Esophagus squamous epithelium (tissue), 5 donors: ENCODE results near the gene EIF2D. TPM values are rescaled to one million over a fixed set of nuclear protein-coding genes. Genes with fewer than 3 reads are reported as not detected.
"Not testable (repeated sequence)": the region's sequence is repeated elsewhere in the genome, so short reads cannot be mapped to it uniquely, and the experiment has no call there.

Experiments
- DNase-seq: peaks from one replicate; lab custom pipeline; 2025; lab: John Stamatoyannopoulos, UW
- H3K27ac ChIP-seq, 4 donors: fragments of 200-600 bp; sonication (generic); one replicate each; pipeline ENCODE4 v1.5.1; 2016 to 2019; ENCODE audit warnings: mild to moderate bottlenecking in 1 of 4
- H3K27me3 ChIP-seq, 4 donors: fragments of 200-600 bp; sonication (generic); 1 replicate in 3 of 4; 2 replicates in 1 of 4; pipeline versions ENCODE4 v1.5.1 to v1.6.0; 2017 to 2021; ENCODE audit warnings: antibody characterized with exemption in 1 of 4
- H3K36me3 ChIP-seq, 3 donors: fragments of 200-600 bp; sonication (generic); one replicate each; pipeline ENCODE4 v1.5.1; 2016 to 2019
- H3K4me1 ChIP-seq, 3 donors: fragments of 200-600 bp; sonication (generic); one replicate each; pipeline ENCODE4 v1.5.1; 2017 to 2019
- H3K4me3 ChIP-seq, 4 donors: fragments of 200-600 bp; sonication (generic); 1 replicate in 3 of 4; 2 replicates in 1 of 4; pipeline ENCODE4 v1.5.1; 2016 to 2019; ENCODE audit warnings: mild to moderate bottlenecking in 2 of 4, moderate library complexity in 1 of 4
- H3K9me3 ChIP-seq, 3 donors: fragments of 200-600 bp; sonication (generic); one replicate each; pipeline ENCODE4 v1.5.1; 2016 to 2019
- POLR2A ChIP-seq, 4 donors: fragments of 450-650 bp; IDR thresholded peaks; one replicate each; pipeline ENCODE4 v1.6.1; 2017; ENCODE audit warnings: antibody characterized with exemption in 4 of 4, mild to moderate bottlenecking in 4 of 4, moderate library complexity in 3 of 4
- WGBS, 2 donors: methylation state at CpG; one replicate each; pipeline ENCODE4 v1.1.5; 2018; 5-methylcytosine and 5-hydroxymethylcytosine counted together
- intact Hi-C: fragments of 100-400 bp; cut with DNase I; formaldehyde crosslinking; loops from one replicate; pipeline ENCODE4 v1.15.0; 2022
- total RNA-seq, 4 donors: library from RNA; depleted of rRNA; stranded (reverse); fragments of >200 nt; gene quantifications; one replicate each; pipeline ENCODE4 v1.1.0, GENCODE V29; 2016
- TF ChIP-seq, protein P1 (sequence below), 6 experiments: fragments of 450-650 bp in 4 of 6; fragments of 200-600 bp in 2 of 6; sonication (generic) in 2 of 6; IDR thresholded peaks; one replicate each; pipeline ENCODE4 v1.5.1; 2016 to 2019; ENCODE audit warnings: antibody characterized with exemption in 6 of 6, mild to moderate bottlenecking in 4 of 6, moderate library complexity in 4 of 6
- donor health status: DM: yes; HTN: yes; CAD: no.

The EIF2D gene
- total RNA-seq, 4 donors from 2014 or later = 26.8 to 54.4 (median 42.2) TPM

- Histone ChIP-seq H3K27ac (peak overlapping the region; percentile 85 to 89 (median 88)), H3K4me3 (no peak overlapping the region), H3K36me3 (peaks cover 5 to 59% (median 9%) of the 10 kb centered on the region in 3 donors), H3K4me1 (peaks cover 49 to 95% (median 55%) of the 10 kb centered on the region in 3 donors), H3K27me3 (no peaks in the 10 kb centered on the region), H3K9me3 (no peaks in the 10 kb centered on the region)
- no peak for DNase-seq
- 80% methylated on average over 6 to 14 of the region's 16 CpGs for WGBS, 2 donors
- TF ChIP-seq, protein P1, sequence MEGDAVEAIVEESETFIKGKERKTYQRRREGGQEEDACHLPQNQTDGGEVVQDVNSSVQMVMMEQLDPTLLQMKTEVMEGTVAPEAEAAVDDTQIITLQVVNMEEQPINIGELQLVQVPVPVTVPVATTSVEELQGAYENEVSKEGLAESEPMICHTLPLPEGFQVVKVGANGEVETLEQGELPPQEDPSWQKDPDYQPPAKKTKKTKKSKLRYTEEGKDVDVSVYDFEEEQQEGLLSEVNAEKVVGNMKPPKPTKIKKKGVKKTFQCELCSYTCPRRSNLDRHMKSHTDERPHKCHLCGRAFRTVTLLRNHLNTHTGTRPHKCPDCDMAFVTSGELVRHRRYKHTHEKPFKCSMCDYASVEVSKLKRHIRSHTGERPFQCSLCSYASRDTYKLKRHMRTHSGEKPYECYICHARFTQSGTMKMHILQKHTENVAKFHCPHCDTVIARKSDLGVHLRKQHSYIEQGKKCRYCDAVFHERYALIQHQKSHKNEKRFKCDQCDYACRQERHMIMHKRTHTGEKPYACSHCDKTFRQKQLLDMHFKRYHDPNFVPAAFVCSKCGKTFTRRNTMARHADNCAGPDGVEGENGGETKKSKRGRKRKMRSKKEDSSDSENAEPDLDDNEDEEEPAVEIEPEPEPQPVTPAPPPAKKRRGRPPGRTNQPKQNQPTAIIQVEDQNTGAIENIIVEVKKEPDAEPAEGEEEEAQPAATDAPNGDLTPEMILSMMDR (IDR thresholded peaks at IDR 0.05) = peak; percentile 80 to 97 (median 93)
- no peak for TF ChIP-seq POLR2A (IDR thresholded peaks at IDR 0.05)
- intact Hi-C loops = loop anchor here (5.0 kb wide), 2 partner anchors 42 to 92 kb away; no protein-coding TSS in a partner anchor
Measured at GRCh38 chr1:206583707-206584648, 28.3 kb downstream of the EIF2D start.

DNA sequence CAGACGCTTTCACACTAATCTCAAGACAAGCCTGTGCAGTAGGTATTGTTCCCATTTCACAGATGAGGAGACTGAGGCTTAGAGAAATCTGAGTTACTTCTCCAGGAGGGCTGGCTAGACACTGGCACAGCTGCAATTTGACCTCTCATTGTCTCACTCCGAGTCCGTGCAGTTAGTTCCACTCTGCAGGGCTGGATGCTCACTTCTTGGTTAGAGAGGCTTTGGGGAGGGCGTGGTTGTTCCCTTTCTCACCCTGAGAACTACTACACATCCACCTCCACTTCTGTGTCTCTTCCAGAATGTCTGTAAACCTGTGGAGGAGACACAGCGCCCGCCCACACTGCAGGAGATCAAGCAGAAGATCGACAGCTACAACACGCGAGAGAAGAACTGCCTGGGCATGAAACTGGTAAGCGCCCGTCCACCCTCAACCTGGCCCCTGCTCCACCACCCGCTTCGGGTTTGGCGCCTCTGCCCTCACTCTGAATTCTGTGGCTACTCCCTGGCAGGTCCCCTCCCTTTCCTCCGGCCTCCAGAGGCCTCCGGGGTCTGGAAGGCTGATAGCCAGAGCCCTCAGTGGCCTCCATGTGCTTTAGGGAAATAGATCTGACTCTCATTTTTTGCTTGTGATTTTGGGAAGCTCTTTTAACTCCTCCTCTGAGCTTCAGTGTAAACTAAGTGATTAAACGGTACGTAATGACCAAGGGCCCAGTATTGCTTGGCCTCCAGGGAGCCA, 29.1 kb downstream of the EIF2D start:
- H3K36me3 ChIP-seq = peaks cover 5 to 50% (median 9%) of the 10 kb centered on the region in 3 donors

GRCh38 chr1:206582537-206582936, 29.7 kb downstream of the EIF2D start:
- TF ChIP-seq POLR2A (IDR thresholded peaks at IDR 0.05) = no peak
- TF ChIP-seq, protein P1 (IDR thresholded peaks at IDR 0.05) = no peak
- WGBS, 2 donors = 80 to 90% methylated on average over 5 of the region's 5 CpGs
- Histone ChIP-seq H3K27me3 (no peaks in the 10 kb centered on the region), H3K4me3 (no peak overlapping the region), H3K9me3 (no peaks in the 10 kb centered on the region), H3K27ac (peak overlapping the region in 3 of 4 donors; percentile 25 to 89 (median 88)), H3K4me1 (peaks cover 37 to 95% (median 45%) of the 10 kb centered on the region in 3 donors), H3K36me3 (peaks cover 0 to 44% (median 9%) of the 10 kb centered on the region in 3 donors)
- DNase-seq = no peak
- intact Hi-C loops = loop anchor here (5.0 kb wide), 2 partner anchors 40 to 90 kb away; no protein-coding TSS in a partner anchor

More for the DNA sequence above, 29.1 kb downstream of the EIF2D start:
- intact Hi-C loops = loop anchor here (5.0 kb wide), 2 partner anchors 41 to 91 kb away; no protein-coding TSS in a partner anchor
- H3K27me3 ChIP-seq = no peaks in the 10 kb centered on the region
- peaks cover 40 to 95% (median 51%) of the 10 kb centered on the region in 3 donors for H3K4me1 ChIP-seq
- no peak for TF ChIP-seq POLR2A (IDR thresholded peaks at IDR 0.05)
- TF ChIP-seq, protein P1 (IDR thresholded peaks at IDR 0.05) = no peak
- no peak for DNase-seq
- peak overlapping the region in 1 of 4 donors; percentile 18 for H3K4me3 ChIP-seq
- H3K9me3 ChIP-seq = no peaks in the 10 kb centered on the region
- 29 to 40% methylated on average over 14 to 16 of the region's 18 CpGs for WGBS, 2 donors
- H3K27ac ChIP-seq = peak overlapping the region; percentile 75 to 89 (median 86)

DNA sequence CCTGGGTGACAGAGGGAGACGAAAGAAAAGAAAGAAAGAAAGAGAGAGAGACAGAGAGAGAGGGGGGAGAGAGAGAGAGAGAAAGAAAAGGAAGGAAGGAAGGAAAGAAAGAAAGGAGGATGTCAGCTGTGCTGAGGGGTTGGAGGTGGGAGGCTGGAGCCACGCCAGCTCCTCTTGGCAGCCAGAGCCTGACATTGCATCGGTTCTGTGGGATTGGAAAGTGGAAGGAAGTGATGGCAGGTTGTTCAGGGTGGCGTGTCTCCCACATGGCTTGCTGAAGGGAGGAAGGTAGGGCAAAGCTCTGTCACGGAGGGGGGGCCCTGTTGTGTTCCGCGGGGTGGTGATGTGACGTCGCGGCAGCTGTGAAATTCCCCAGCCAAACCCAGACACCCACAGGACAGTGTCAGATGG, 30.7 kb downstream of the EIF2D start:
- Histone ChIP-seq H3K27me3 (no peaks in the 10 kb centered on the region), H3K4me3 (no peak overlapping the region), H3K4me1 (peaks cover 34 to 94% (median 38%) of the 10 kb centered on the region in 3 donors), H3K9me3 (no peaks in the 10 kb centered on the region), H3K27ac (peak overlapping the region in 3 of 4 donors; percentile 25 to 58 (median 40)), H3K36me3 (peaks cover 0 to 35% (median 9%) of the 10 kb centered on the region in 3 donors)
- intact Hi-C loops = loop anchor here (5.0 kb wide), 2 partner anchors 39 to 89 kb away; no protein-coding TSS in a partner anchor
- TF ChIP-seq, protein P1 (IDR thresholded peaks at IDR 0.05) = no peak
- no peak for TF ChIP-seq POLR2A (IDR thresholded peaks at IDR 0.05)
- WGBS, 2 donors = 58 to 62% methylated on average over 6 to 10 of the region's 10 CpGs
- DNase-seq = no peak

- intact Hi-C loops = loop anchor here (5.0 kb wide), 2 partner anchors 39 to 89 kb away; no protein-coding TSS in a partner anchor
- Histone ChIP-seq H3K36me3 (peaks cover 0 to 30% (median 9%) of the 10 kb centered on the region in 3 donors), H3K4me1 (peaks cover 31 to 94% (median 40%) of the 10 kb centered on the region in 3 donors), H3K27ac (peak overlapping the region in 3 of 4 donors; percentile 58 to 84 (median 72))
- H3K27me3 ChIP-seq, DNase-seq, H3K9me3 ChIP-seq, H3K4me3 ChIP-seq: not testable (repeated sequence)
- 86 to 87% methylated on average over 7 of the region's 7 CpGs for WGBS, 2 donors
Measured at GRCh38 chr1:206581114-206581497, 31.2 kb downstream of the EIF2D start.
